Activated naive CD4-positive, alpha-beta T cell treated with anti-CD3 and anti-CD28 coated beads, Interleukin-2, amount 10 ng/mL, durations not matched to agents 7 days and 5 days (primary cell): ENCODE results near the gene ADAMTS6.

Experiments
- CTCF ChIA-PET: fragments of 350-600 bp; sonication (Branson Sonifier 250); formaldehyde crosslinking; loops from one replicate; lab custom pipeline; 2021; ENCODE audit warnings: antibody characterized with exemption; lab: Charles Lee
- DNase-seq: peaks from one replicate; pipeline ENCODE4 v3.0.0-alpha.2; 2020
- H3K27ac Mint-ChIP-seq: one replicate; pipeline ENCODE4 v1.8.0; 2021; ENCODE audit warnings: mild to moderate bottlenecking, moderate library complexity, mixed read lengths
- H3K27me3 Mint-ChIP-seq: one replicate; pipeline ENCODE4 v1.8.0; 2021; ENCODE audit warnings: mild to moderate bottlenecking, mixed read lengths
- H3K36me3 Mint-ChIP-seq: one replicate; pipeline ENCODE4 v1.8.0; 2021; ENCODE audit warnings: mixed read lengths
- H3K4me1 Mint-ChIP-seq: one replicate; pipeline ENCODE4 v1.8.0; 2021; ENCODE audit warnings: mixed read lengths
- H3K4me3 Mint-ChIP-seq: one replicate; pipeline ENCODE4 v1.8.0; 2021; ENCODE audit warnings: mild to moderate bottlenecking, moderate library complexity, mixed read lengths
- H3K9me3 Mint-ChIP-seq: one replicate; pipeline ENCODE4 v1.8.0; 2021; ENCODE audit warnings: mixed read lengths

The ADAMTS6 gene

DNA sequence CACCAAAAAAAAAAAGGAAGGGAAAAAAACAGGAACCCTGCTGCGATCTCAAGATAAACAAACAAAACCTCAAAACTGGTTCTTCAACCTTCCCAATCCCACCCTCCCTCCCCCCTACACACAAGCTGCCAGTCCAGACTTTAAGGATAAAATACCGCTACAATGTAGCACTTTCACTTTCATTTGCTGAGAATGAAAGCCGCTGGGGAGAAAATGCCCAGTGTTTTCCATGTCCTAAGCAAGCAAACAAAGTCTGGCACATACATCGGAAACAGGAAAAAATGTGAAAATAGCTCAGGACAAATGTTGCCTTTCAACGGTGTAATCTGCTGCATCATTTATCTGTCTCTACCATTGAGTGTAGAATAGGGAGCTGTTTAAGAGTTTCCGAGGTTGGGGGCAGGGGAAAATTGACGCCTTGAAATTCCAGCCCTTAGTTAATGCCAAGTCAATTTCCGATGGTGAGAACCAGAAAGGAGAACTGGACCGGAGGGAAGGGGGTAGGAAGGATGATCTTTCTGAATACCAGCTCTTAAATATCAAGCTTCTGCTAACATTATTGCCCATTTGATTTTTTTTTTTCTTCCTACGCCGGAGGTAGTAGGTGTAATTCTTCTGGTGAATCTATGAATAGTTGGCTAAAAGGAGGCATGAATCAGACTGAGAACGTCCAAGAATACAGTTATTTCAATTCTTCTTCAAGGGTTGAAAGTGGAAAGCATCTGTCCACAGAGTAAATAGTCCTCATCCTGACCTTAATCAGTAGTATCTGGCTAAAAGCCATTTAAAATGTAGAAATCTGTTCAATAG, 1.2 kb upstream of the ADAMTS6 start:
- DNase-seq = peak; percentile 32

GRCh38 chr5:65482296-65482735, 596 bp upstream of the ADAMTS6 start:
- Mint-ChIP-seq H3K27ac (peak overlapping the region; percentile 86), H3K4me3 (peak overlapping the region; percentile 91), H3K4me1 (peaks cover 19% of the 10 kb centered on the region), H3K9me3 (no peaks in the 10 kb centered on the region), H3K27me3 (peaks cover 8% of the 10 kb centered on the region), H3K36me3 (no peaks in the 10 kb centered on the region)
- CTCF ChIA-PET = interaction anchor here (0.7 to 3.8 kb wide), 9 partner anchors 381 to 1273 kb away, joined by 3 to 46 read pairs (median 5); no protein-coding TSS in a partner anchor
- no peak for DNase-seq

More for the DNA sequence above, 1.2 kb upstream of the ADAMTS6 start:
- CTCF ChIA-PET = interaction anchor here (0.7 to 3.8 kb wide), 17 partner anchors 35 to 1272 kb away, joined by 3 to 46 read pairs (median 4); no protein-coding TSS in a partner anchor
- H3K4me1 Mint-ChIP-seq = peaks cover 19% of the 10 kb centered on the region
- no peaks in the 10 kb centered on the region for H3K36me3 Mint-ChIP-seq
- H3K4me3 Mint-ChIP-seq = peak overlapping the region; percentile 91
- H3K27me3 Mint-ChIP-seq = peaks cover 2% of the 10 kb centered on the region
- H3K9me3 Mint-ChIP-seq = no peaks in the 10 kb centered on the region
- peak overlapping the region; percentile 86 for H3K27ac Mint-ChIP-seq

DNA sequence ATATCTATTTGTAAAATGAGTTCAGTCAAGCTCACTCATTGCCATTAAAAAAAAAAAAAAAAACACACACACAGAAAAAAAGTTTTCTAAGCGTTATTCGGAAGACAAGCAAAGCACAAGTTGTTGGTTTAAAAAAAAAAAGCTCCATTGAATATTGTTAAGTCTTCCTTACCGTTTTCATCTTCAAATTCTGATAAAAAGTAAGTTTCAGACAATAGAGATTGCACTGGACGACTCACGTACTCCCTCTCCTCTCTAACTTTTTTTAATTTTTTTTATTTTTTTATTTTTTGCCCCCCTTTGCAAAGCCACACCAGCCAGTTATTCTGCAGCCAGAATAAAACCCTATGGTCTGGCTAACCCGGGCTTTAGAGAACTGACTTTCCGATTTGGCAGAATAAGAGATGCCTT, 544 bp downstream of the ADAMTS6 start:
- CTCF ChIA-PET = interaction anchor here (3.7 to 3.8 kb wide), 2 partner anchors 380 to 671 kb away, joined by 41 to 46 read pairs; no protein-coding TSS in a partner anchor
- no peak for DNase-seq
- H3K36me3 Mint-ChIP-seq = no peaks in the 10 kb centered on the region
- H3K27me3 Mint-ChIP-seq = peaks cover 8% of the 10 kb centered on the region
- H3K27ac Mint-ChIP-seq = peak overlapping the region; percentile 86
- peaks cover 19% of the 10 kb centered on the region for H3K4me1 Mint-ChIP-seq
- H3K9me3 Mint-ChIP-seq = no peaks in the 10 kb centered on the region
- H3K4me3 Mint-ChIP-seq = peak overlapping the region; percentile 91

GRCh38 chr5:65480306-65480865, 1.3 kb downstream of the ADAMTS6 start:
- H3K4me3 Mint-ChIP-seq = no peak overlapping the region
- CTCF ChIA-PET = interaction anchor here (1.2 to 3.8 kb wide), 3 partner anchors 379 to 670 kb away, joined by 5 to 46 read pairs (median 41); no protein-coding TSS in a partner anchor
- H3K27me3 Mint-ChIP-seq = peaks cover 8% of the 10 kb centered on the region
- no peaks in the 10 kb centered on the region for H3K36me3 Mint-ChIP-seq
- DNase-seq = peak; percentile 36
- H3K27ac Mint-ChIP-seq = no peak overlapping the region
- H3K4me1 Mint-ChIP-seq = peaks cover 19% of the 10 kb centered on the region
- no peaks in the 10 kb centered on the region for H3K9me3 Mint-ChIP-seq

DNA sequence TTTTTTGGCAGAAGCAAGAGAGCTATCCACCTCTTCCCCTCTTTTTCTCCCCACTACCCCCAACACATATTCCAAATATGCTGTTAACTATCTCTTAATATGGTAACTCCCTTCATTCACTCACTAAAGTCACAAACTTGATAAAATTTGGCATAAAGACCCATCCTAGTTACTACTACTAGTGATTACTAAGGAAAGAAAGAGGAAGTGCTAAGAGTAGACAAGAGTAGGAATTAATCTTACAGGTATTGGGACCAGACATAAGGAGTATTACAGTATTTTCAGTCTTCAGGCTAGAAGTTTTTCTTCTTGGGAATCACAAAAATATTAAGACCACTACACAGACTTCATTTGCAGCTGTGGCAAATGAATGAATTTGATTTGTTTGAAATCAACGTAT, 2.2 kb downstream of the ADAMTS6 start:
- DNase-seq = no peak
- H3K27ac Mint-ChIP-seq = no peak overlapping the region
- H3K4me3 Mint-ChIP-seq = no peak overlapping the region
- CTCF ChIA-PET = interaction anchor here (1.2 kb wide), 1 partner anchor 669 kb away, joined by 5 read pairs; no protein-coding TSS in a partner anchor
- peaks cover 19% of the 10 kb centered on the region for H3K4me1 Mint-ChIP-seq
- H3K36me3 Mint-ChIP-seq = no peaks in the 10 kb centered on the region
- no peaks in the 10 kb centered on the region for H3K9me3 Mint-ChIP-seq
- peaks cover 8% of the 10 kb centered on the region for H3K27me3 Mint-ChIP-seq

DNA sequence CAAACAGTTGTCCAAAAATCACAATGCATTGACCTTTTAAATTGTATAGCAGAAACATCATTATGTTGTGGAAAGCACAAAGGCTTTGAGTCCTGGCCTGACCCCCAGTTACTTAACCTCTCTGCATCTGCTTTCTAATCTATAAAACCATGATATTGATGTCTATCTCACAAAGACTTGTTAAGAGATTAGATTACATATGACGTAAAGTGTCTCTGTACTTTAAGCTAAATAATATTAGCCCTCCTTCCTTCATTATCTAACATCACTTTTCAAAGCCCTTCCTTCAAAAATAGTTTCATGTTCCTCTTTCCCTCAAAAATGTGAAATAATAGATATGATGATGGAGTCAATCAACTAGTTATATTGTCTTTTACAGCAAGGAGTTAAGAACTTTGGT, 3.4 kb downstream of the ADAMTS6 start:
- Mint-ChIP-seq H3K27me3 (peaks cover 8% of the 10 kb centered on the region), H3K9me3 (no peaks in the 10 kb centered on the region), H3K4me1 (peaks cover 17% of the 10 kb centered on the region), H3K4me3 (no peak overlapping the region), H3K36me3 (no peaks in the 10 kb centered on the region), H3K27ac (no peak overlapping the region)
- no peak for DNase-seq
- CTCF ChIA-PET = no interaction called here

- no peaks in the 10 kb centered on the region for H3K9me3 Mint-ChIP-seq
- no peaks in the 10 kb centered on the region for H3K4me1 Mint-ChIP-seq
- H3K4me3 Mint-ChIP-seq = no peak overlapping the region
- peaks cover 8% of the 10 kb centered on the region for H3K27me3 Mint-ChIP-seq
- H3K27ac Mint-ChIP-seq = no peak overlapping the region
- CTCF ChIA-PET = no interaction called here
- DNase-seq = no peak
- H3K36me3 Mint-ChIP-seq = no peaks in the 10 kb centered on the region
Observed at GRCh38 chr5:65475895-65476294, 5.8 kb downstream of the ADAMTS6 start.

DNA sequence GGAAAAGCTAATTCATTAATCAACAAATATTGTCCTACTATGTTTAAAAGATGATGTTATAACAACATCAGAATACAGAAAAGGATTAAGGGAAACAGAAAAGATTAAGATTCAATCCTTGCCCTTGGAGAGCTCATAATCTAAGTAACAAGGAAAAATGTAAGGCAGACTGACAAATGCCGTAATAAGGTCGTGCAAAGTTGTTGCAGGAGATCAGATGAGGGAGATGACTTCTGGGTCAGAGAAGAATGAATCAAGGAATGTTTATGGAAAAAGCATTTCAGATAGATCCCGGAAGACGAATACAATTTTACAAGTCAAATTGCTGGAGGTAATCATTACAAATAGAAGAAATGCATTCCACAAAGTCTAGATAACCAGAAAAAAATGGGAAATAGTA, 6.4 kb downstream of the ADAMTS6 start:
- Mint-ChIP-seq H3K9me3 (no peaks in the 10 kb centered on the region), H3K27ac (no peak overlapping the region), H3K4me3 (no peak overlapping the region), H3K36me3 (no peaks in the 10 kb centered on the region), H3K4me1 (no peaks in the 10 kb centered on the region), H3K27me3 (peaks cover 8% of the 10 kb centered on the region)
- DNase-seq = no peak
- CTCF ChIA-PET = interaction anchor here (1.1 kb wide), 1 partner anchor 665 kb away, joined by 3 read pairs; no protein-coding TSS in a partner anchor

DNA sequence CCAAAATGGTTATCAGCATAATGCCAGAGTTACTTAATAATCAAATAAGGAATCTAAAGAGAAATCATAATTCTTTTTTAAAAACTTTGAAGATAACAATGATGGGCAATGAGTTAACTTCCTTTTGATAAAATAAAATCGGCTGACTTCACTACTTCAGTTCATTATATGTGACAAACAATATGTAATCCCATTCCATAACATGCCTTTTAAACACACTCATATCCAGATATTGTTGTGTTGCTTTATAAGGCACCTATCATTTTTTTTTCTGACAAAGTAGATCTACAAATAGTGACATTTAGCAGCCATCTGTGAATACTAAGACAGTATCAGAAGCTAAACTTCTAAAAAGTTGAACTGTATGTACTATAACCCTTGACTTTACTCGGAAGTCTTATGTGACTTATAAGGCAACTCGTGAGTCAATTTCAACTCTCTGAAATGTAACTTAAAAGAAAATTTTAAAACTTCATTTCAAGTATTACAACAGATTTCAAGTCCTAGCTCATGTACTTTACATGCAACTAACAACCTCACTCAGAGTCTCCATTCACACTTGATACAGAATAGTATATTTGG, 7.5 kb downstream of the ADAMTS6 start:
- CTCF ChIA-PET = interaction anchor here (1.1 kb wide), 1 partner anchor 663 kb away, joined by 3 read pairs; no protein-coding TSS in a partner anchor
- Mint-ChIP-seq H3K27ac (no peak overlapping the region), H3K9me3 (no peaks in the 10 kb centered on the region), H3K4me3 (no peak overlapping the region), H3K27me3 (peaks cover 8% of the 10 kb centered on the region), H3K36me3 (no peaks in the 10 kb centered on the region), H3K4me1 (no peaks in the 10 kb centered on the region)
- no peak for DNase-seq

DNA sequence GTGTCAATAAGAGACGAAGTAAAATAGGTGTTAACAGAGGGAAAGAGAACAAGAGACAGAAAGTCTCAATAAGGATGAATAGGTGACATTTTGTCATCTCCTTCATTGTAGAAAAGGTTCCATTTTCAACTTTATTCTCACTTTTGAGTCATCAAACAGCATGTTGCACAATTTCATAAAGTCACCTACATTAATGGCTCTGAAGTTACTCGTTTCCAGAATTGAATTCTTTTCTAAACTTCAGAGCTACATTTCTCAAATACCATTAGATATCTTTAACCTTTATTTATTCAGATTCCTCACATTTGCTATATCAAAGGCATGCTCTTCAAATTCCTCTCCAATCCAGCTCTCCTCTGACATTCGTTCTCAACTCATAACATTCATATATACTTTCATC, 13.1 kb downstream of the ADAMTS6 start:
- no peaks in the 10 kb centered on the region for H3K9me3 Mint-ChIP-seq
- DNase-seq = no peak

GRCh38 chr5:65462139-65462705, 19.5 kb downstream of the ADAMTS6 start:
- Mint-ChIP-seq H3K36me3 (no peaks in the 10 kb centered on the region), H3K9me3 (no peaks in the 10 kb centered on the region), H3K4me1 (no peaks in the 10 kb centered on the region), H3K27me3 (no peaks in the 10 kb centered on the region), H3K4me3 (no peak overlapping the region), H3K27ac (no peak overlapping the region)
- CTCF ChIA-PET = no interaction called here
- no peak for DNase-seq

More for the DNA sequence above, 13.1 kb downstream of the ADAMTS6 start:
- CTCF ChIA-PET = no interaction called here
- Mint-ChIP-seq H3K4me1 (no peaks in the 10 kb centered on the region), H3K36me3 (no peaks in the 10 kb centered on the region), H3K27ac (no peak overlapping the region), H3K4me3 (no peak overlapping the region), H3K27me3 (no peaks in the 10 kb centered on the region)

GRCh38 chr5:65461490-65461889, 20.2 kb downstream of the ADAMTS6 start:
- Mint-ChIP-seq H3K4me3 (no peak overlapping the region), H3K9me3 (no peaks in the 10 kb centered on the region), H3K27me3 (no peaks in the 10 kb centered on the region), H3K4me1 (no peaks in the 10 kb centered on the region), H3K27ac (no peak overlapping the region), H3K36me3 (no peaks in the 10 kb centered on the region)
- CTCF ChIA-PET = no interaction called here
- no peak for DNase-seq

- no peak overlapping the region for H3K4me3 Mint-ChIP-seq
- H3K36me3 Mint-ChIP-seq = no peaks in the 10 kb centered on the region
- H3K27ac Mint-ChIP-seq = no peak overlapping the region
- no peaks in the 10 kb centered on the region for H3K4me1 Mint-ChIP-seq
- no peaks in the 10 kb centered on the region for H3K27me3 Mint-ChIP-seq
- no peak for DNase-seq
- H3K9me3 Mint-ChIP-seq = no peaks in the 10 kb centered on the region
- CTCF ChIA-PET = no interaction called here
Observed at GRCh38 chr5:65459995-65460394, 21.7 kb downstream of the ADAMTS6 start.

DNA sequence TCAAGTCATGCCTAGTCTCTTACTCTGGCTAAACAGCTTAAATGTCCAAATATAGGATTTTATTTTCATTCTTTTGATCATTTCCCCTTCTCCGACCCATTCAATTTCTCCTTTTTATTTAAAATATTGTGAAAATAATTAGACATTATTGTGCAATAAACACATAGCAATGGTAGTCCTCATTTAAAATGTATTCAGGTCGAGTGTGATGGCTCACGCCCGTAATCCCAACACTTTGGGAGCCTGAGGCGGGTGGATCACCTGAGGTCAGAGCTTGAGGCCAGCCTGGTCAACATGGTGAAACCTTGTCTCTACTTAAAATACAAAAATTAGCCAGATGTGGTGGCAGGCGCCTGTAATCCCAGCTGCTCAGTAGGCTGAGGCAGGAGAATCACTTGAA, 26.7 kb downstream of the ADAMTS6 start:
- DNase-seq = no peak
- Mint-ChIP-seq H3K36me3 (no peaks in the 10 kb centered on the region), H3K4me1 (no peaks in the 10 kb centered on the region), H3K9me3 (no peaks in the 10 kb centered on the region), H3K4me3 (no peak overlapping the region), H3K27me3 (no peaks in the 10 kb centered on the region), H3K27ac (no peak overlapping the region)
- CTCF ChIA-PET = no interaction called here
